PC-9 (cell line): ENCODE measurements around the gene PPL.

ENCODE experiments used
- EZH2 ChIP-seq: fragments of 200-600 bp; sonication (generic); IDR thresholded peaks from 2 replicates; pipeline ENCODE4 v1.8.0; 2017; ENCODE audit warnings: antibody characterized with exemption, low read depth
- TF ChIP-seq, protein P1 (sequence below): fragments of 200-600 bp; sonication (generic); conservative IDR thresholded peaks from 2 replicates; pipeline ENCODE4 v1.6.1; 2017; ENCODE audit warnings: mixed run types, antibody characterized with exemption, mild to moderate bottlenecking, moderate library complexity

DNA sequence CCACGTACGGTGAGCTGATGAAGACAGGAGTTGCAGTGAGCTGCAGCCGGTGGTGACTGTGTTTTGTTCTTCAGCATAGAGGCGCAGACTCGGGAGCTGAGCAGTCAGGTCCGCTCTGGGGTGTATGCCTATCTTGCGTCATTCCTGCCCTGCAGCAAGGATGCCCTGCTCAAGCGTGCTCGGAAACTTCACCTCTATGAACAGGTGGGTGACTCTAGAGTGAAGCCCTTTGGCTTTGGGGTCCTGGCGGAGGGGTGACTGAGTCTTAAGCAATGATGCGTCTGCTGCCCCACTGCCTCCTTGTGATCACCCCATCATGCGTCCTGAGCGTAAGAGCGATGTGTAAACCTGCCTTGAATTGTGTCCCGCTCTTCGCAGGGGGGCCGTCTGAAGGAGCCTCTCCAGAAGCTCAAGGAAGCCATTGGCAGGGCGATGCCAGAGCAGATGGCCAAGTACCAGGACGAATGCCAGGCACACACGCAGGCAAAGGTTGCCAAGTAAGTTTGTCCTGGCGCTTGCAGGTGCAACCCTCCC, 66.7 kb downstream of the PPL start:
- TF ChIP-seq, protein P1, sequence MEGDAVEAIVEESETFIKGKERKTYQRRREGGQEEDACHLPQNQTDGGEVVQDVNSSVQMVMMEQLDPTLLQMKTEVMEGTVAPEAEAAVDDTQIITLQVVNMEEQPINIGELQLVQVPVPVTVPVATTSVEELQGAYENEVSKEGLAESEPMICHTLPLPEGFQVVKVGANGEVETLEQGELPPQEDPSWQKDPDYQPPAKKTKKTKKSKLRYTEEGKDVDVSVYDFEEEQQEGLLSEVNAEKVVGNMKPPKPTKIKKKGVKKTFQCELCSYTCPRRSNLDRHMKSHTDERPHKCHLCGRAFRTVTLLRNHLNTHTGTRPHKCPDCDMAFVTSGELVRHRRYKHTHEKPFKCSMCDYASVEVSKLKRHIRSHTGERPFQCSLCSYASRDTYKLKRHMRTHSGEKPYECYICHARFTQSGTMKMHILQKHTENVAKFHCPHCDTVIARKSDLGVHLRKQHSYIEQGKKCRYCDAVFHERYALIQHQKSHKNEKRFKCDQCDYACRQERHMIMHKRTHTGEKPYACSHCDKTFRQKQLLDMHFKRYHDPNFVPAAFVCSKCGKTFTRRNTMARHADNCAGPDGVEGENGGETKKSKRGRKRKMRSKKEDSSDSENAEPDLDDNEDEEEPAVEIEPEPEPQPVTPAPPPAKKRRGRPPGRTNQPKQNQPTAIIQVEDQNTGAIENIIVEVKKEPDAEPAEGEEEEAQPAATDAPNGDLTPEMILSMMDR, result no peak
- TF ChIP-seq EZH2, result no peak
